HG03103 (cell line): ENCODE measurements around the gene RUSC2.
"Not testable (repeated sequence)": the region's sequence is repeated elsewhere in the genome, so short reads cannot be mapped to it uniquely, and the experiment has no call there.

ENCODE experiments used
- ATAC-seq: cut with Tn5 transposase; IDR thresholded peaks from one replicate; pipeline ENCODE4 v1.9.1; 2021; ENCODE audit warnings: low read depth; ENCODE audit not compliant: unreplicated experiment

RUSC2 gene

DNA sequence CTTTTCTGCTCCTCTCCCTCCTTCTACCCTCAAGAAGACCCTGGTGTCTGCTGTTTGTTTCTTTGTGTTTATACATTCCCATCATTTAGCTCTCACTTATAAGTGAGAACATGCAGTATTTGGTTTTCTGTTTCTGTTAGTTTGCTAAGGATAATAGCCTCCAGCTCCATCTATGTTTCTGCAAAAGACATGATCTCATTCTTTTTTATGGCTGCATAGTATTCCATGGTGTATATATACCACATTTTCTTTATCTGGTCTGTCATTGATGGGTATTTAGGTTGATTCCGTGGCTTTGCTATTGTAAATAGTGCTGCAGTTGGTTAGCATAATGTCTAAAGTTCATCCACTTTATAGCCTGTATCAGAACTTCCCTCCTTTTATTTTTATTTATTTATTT is 3.2 kb downstream of the RUSC2 start:
- not testable (repeated sequence) for ATAC-seq

DNA sequence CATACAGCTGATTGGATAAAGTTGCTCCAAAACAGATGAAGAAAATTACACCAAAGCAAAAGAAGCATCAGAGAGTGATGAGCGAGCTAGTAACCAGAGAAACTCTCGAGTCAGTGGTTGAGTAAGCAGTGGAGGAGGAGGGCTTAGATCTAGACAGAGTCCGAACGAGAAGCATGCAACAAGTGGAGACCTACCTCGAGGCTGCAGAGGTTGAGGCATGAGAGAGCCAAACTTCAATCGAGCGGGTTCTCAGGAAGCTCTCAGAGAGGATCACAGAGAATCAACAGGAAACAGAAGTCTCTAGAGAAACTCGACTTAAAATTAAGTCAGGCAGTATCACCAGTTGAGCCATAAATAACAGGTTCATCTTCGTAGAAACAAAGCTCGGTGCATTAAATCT is 6.1 kb downstream of the RUSC2 start:
- no peak for ATAC-seq

GRCh38 chr9:35498245-35498644 is 8.3 kb downstream of the RUSC2 start:
- ATAC-seq, result not testable (repeated sequence)

DNA sequence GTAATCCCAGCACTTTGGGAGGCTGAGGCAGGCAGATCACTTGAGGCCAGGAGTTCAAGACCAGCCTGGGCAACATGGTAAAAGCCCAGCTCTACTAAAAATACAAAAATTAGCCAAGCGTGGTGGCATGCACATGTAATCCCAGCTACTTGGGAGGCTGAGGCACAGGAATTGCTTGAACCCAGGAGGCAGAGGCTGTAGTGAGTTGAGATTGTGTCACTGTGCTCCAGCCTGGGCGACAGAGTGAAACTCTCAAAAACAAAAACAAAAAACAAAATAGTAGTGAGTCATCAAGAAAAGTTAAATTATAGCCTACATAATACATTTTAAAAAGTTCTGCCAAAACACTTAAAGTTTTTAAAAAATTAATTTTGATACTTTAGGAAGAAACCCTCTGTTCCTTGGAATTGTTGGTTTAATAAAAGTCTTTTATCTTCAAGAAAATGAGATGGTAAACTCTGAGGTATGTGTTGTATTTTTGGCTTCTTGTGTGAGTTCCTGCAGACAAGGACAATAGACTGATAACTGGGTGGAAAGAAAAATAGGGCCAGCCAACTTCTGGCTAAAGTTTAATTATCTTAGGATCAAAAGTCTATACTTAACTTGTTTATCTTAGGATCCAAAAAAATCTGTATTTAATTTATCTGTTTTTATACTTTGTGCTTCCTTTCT is 9.3 kb downstream of the RUSC2 start:
- no peak for ATAC-seq

- ATAC-seq, result no peak
Measured at GRCh38 chr9:35499701-35500030, 9.8 kb downstream of the RUSC2 start.

GRCh38 chr9:35500130-35500748 is 10.3 kb downstream of the RUSC2 start:
- no peak for ATAC-seq

DNA sequence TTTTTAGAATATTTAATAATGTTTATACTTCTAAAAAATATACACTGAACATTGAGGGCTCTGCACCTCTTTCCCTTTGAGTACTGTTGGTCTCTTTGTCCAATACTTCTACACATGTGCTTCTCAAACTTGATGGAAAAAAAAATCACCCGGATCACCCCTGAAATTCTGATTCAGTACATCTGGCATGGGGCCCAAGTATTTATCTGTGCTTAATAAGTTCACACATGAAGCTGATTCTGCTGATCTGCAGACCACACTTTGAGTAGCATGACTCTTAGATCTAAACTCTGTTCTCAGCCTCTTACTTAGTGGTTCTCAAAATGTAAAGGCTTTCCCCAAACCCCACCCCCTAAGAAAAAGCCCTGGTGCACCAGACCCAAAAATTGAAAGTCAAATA is 12.0 kb downstream of the RUSC2 start:
- no peak for ATAC-seq

DNA sequence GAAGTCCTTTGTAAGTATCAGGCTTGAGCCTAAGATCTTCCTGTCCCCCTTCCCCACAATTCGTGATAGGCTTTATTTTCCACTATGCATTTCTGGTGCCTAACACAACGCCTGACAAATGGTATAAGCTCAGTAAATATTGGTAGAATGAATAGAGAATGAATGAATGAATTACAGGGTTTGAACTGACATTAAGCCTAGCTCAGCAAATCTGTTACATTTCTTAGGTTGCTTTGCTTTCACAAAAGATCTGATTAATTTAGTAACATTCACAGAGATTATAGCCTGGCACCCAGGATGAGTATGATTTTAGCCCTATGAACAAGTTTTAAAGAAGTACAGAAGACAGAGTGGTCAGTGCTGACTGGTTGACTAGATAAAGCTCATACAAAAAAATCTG is 16.4 kb downstream of the RUSC2 start:
- ATAC-seq, result no peak

DNA sequence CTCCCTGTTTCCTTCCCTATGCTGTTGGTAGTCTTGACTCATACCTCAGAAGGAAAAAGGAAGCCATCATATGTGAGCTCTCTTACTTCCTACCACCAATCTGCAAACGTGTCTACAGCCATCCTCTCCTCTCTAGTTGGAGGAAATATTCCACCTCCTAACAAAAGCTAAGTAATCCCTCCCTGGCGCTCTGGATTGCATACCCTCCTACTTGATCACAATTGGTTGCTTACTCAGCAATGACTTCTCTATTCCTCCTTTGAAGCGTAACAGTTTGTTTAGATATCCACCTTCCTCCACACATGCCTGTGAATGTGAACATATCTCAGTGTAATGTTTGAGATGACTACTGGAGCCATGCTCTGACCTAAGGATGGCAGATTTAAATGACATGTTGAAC is 18.2 kb downstream of the RUSC2 start:
- no peak for ATAC-seq

DNA sequence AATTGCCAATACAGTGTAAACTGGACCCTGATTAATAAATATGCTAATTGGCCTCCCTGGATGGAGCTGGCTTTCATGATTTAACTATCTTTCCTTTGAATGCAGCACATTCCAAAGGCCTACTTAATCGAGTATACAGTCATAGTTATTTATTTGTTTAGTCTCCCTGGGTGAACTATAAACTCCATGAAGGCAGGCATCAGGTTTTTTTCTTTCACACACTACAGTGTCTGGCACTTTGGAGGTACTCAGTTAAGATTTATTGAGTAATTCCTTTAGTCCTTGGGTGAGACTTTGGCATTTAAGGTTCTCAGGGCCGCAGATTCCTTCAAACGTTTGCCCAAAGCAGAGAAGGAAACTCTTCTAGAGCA is 20.5 kb downstream of the RUSC2 start:
- ATAC-seq, result no peak

- ATAC-seq, result no peak
Measured at GRCh38 chr9:35510754-35511428, 21.0 kb downstream of the RUSC2 start.

DNA sequence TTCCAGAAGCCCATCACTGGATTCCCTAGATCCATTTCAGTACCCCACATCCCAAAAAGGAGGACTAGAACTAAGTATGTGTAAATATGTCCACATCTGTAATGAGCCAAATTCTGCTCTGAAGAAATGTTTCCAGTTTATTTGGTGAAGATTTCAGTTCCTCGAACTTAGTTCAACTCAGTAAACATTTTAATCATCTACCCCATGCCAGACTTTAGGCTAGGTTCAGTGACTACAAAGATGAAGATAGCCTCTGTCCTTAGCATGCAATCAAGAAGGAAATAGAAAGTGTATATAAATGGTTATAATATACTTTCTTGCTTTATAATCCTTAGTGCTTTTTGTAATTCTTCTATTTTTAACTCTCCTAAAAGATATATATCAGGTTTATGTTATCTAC is 21.5 kb downstream of the RUSC2 start:
- no peak for ATAC-seq

DNA sequence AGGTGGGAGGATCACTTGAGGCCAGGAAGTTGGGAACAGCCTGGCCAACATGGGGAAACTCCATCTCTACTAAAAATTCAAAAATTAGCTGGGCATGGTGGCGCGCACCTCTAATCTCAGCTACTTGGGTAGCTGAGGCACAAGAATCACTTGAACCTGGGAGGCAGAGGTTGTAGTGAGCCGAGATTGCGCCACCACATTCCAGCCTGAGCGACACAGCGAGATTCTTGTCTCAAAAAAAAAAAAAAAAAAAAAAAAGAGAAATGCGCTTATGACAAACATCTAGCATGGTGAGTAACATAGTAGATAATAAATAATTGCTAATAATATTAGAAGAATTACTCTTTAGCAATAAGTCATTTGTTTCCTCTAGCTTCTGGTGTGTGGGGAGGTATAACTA is 25.9 kb downstream of the RUSC2 start:
- ATAC-seq, result no peak

GRCh38 chr9:35516479-35516878 is 26.6 kb downstream of the RUSC2 start:
- ATAC-seq, result no peak

GRCh38 chr9:35517131-35517530 is 27.2 kb downstream of the RUSC2 start:
- ATAC-seq, result no peak

- ATAC-seq, result no peak
Measured at GRCh38 chr9:35517552-35518224, 27.8 kb downstream of the RUSC2 start.

DNA sequence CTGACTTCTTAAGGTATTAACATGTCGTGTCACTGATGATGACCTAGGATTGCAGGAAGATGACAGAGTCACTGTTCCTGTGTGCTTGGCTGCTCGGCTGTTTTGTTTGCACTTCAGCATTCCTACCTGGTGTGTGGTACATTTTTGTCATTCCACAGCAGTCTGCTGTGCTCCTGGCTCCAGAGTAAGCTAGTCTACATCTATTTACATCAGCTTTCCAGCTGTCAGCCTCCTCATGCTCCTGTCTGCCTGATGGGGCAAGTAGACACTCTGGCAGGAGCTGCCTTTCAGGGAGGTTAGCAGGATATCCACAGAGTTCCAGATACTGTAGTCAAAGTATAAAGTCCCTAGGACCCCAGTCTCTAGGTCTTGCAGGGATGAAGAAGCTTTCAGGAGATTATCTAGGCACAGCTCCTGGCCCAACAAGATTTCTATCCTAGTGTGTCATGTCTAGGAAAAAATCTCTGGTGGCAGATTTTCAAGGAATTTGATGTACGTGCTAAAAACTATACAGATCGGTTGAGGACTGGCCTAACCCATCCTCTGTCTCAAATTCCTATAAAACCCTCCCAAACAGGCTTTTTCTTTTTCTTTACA is 28.4 kb downstream of the RUSC2 start:
- no peak for ATAC-seq

GRCh38 chr9:35518981-35519679 is 29.2 kb downstream of the RUSC2 start:
- no peak for ATAC-seq

DNA sequence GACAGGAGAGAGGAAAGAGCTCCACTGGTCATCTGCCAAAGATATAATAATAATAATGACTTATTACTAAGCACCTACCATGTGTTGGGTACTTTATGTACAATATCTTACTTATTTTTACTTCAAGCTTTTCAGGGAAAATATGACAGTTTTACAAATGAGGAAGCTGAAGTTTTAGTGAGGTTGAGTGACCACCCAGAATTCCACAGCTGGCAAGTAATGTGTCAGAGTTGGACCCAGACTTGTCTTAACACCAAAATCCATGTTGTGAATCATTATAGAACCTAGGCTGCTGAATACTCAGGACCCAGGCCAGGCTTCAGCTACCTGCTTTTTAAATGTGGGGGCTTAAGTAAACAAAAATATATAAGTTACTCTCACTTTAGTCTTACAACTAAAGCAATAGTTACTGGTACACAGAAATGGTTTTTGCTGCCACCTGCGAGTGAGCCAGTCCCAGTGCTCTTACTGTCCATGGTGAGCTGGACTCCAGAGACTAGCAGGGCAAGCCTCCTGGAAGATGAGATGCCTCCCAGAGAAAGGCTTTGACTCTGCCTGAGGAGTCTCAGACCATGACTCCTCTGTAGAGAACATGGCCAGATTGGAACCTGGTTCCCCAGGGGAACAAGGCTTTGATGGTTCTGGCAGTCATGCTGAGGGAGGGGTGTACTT is 29.9 kb downstream of the RUSC2 start:
- ATAC-seq, result no peak

DNA sequence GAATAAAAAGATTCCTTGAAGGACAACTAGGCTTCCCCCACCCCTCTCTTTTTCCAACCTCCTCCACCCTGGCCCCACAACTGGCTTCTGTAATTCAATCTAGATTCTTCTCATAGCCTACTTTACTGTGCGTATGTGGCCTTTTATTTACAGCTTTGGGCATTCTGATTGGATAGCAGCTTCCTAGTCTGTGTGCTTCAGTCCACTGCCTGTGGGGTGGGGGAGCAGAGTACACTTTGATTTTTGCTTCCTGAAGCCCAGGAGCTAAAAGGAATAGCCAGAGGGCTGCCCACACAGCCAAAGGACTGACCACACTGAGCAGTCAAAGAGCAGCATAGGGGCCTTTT is 30.4 kb downstream of the RUSC2 start:
- no peak for ATAC-seq
